Activated naive CD4-positive, alpha-beta T cell treated with anti-CD3 and anti-CD28 coated beads for 36 hours (primary cell): ENCODE measurements around the gene MYOD1. TPM values are rescaled to one million over a fixed set of nuclear protein-coding genes. Genes with fewer than 3 reads are reported as not detected.

ENCODE experiments used
- total RNA-seq, 2 experiments: library from RNA; stranded (reverse); gene quantifications; one replicate each; pipeline ENCODE4 v1.2.3, GENCODE V29; 2021

The MYOD1 gene
- total RNA-seq, 2 experiments from 2014 or later: not detected

Other genes with a start within 250 kb of the MYOD1 start
- gene ABCC8, start 242.7 kb upstream of the MYOD1 start, total RNA-seq: not detected
- not detected for gene USH1C, start 175.2 kb upstream of the MYOD1 start, total RNA-seq
- not detected for gene OTOG, start 172.3 kb upstream of the MYOD1 start, total RNA-seq
- not detected for gene KCNC1, start 15.2 kb downstream of the MYOD1 start, total RNA-seq